Endothelial cell of umbilical vein (primary cell): ENCODE measurements around the gene SSX2IP. TPM values are rescaled to one million over a fixed set of nuclear protein-coding genes. Genes with fewer than 3 reads are reported as not detected.

Source experiments
- BruUV-seq: library from RNA; stranded (reverse); fragments of 400-500 nt; replicated peaks from 2 replicates; lab custom pipeline; 2021; lab: Mats Ljungman, UMichigan
- CTCF ChIA-PET: fragments of 300-600, 350-600 bp; sonication (Branson Sonifier 250); formaldehyde crosslinking; loops from one replicate; lab custom pipeline; 2021; ENCODE audit warnings: antibody characterized with exemption, inconsistent platforms; lab: Charles Lee
- POLR2A ChIA-PET: fragments of 300-600, 350-600 bp; sonication (Branson Sonifier 250); formaldehyde crosslinking; loops from one replicate; lab custom pipeline; 2021; ENCODE audit warnings: antibody characterized with exemption, inconsistent platforms; lab: Charles Lee
- DNase-seq: peaks from one replicate; pipeline ENCODE4 v3.0.0-alpha.2; 2011; ENCODE audit warnings: low read depth, low spot score
- FAIRE-seq: peaks from 2 replicates; lab custom pipeline; 2011; peaks lifted over from hg19 to GRCh38; lab: Jason Lieb, UNC
- H2AFZ ChIP-seq: 2 replicates; pipeline ENCODE4 v1.6.0; 2012; ENCODE audit warnings: low read depth, low read length, control low read depth, inconsistent platforms
- H3K27ac ChIP-seq: 2 replicates; pipeline ENCODE4 v1.5.1; 2011; ENCODE audit warnings: low read depth, mild to moderate bottlenecking, control low read depth, low read length, moderate library complexity; ENCODE audit not compliant: insufficient read depth
- H3K27me3 ChIP-seq, 2 experiments: 2 replicates each; pipeline versions ENCODE4 v1.6.0 to v1.6.1; 2011; ENCODE audit warnings: low read length in 2 of 2, mixed read lengths in 1 of 2; ENCODE audit not compliant: control insufficient read depth in 2 of 2, insufficient read depth in 2 of 2
- H3K36me3 ChIP-seq, 2 experiments: 2 replicates in 1 of 2; 3 replicates in 1 of 2; pipeline ENCODE4 v1.5.1; 2011; ENCODE audit warnings: low read length in 2 of 2, mild to moderate bottlenecking in 1 of 2, moderate library complexity in 1 of 2; ENCODE audit not compliant: control insufficient read depth in 2 of 2, insufficient read depth in 2 of 2; ENCODE audit errors: extremely low read depth in 1 of 2
- H3K4me1 ChIP-seq: 3 replicates; pipeline ENCODE4 v1.5.1; 2011; ENCODE audit warnings: mild to moderate bottlenecking, low read length; ENCODE audit not compliant: control insufficient read depth, insufficient read depth; ENCODE audit errors: extremely low read depth
- H3K4me2 ChIP-seq: 2 replicates; pipeline ENCODE4 v1.6.1; 2011; ENCODE audit warnings: low read length, control low read depth, mixed read lengths; ENCODE audit not compliant: insufficient read depth
- H3K4me3 ChIP-seq, 3 experiments: fragments of 200-600 bp in 1 of 3; sonication (generic), shearing (Covaris generic) in 1 of 3; replicated peaks in 1 of 3; 2 replicates each; pipeline ENCODE4 v1.5.1; 2011 to 2016; ENCODE audit warnings: control low read depth in 3 of 3, low read length in 3 of 3, mild to moderate bottlenecking in 2 of 3, inconsistent platforms in 1 of 3, low read depth in 1 of 3, moderate library complexity in 1 of 3; ENCODE audit not compliant: insufficient read depth in 1 of 3
- H3K79me2 ChIP-seq: 2 replicates; pipeline ENCODE4 v1.6.0; 2012; ENCODE audit warnings: low read length, inconsistent platforms; ENCODE audit not compliant: control insufficient read depth, insufficient read depth
- H3K9ac ChIP-seq: replicated peaks from 2 replicates; pipeline ENCODE3; 2011; ENCODE audit warnings: low read length, control low read depth; ENCODE audit not compliant: insufficient read depth; ENCODE audit errors: extremely low read depth
- H3K9me1 ChIP-seq: replicated peaks from 3 replicates; pipeline ENCODE4 v1.6.0; 2011; ENCODE audit warnings: mild to moderate bottlenecking, low read length; ENCODE audit not compliant: control insufficient read depth, insufficient read depth; ENCODE audit errors: extremely low read depth
- H3K9me3 ChIP-seq: replicated peaks from 2 replicates; pipeline ENCODE4 v1.5.1; 2012; ENCODE audit warnings: low read length, inconsistent platforms; ENCODE audit not compliant: control insufficient read depth, insufficient read depth
- H4K20me1 ChIP-seq: replicated peaks from 2 replicates; pipeline ENCODE3; 2011; ENCODE audit warnings: mild to moderate bottlenecking, low read length; ENCODE audit not compliant: control insufficient read depth, insufficient read depth; ENCODE audit errors: extremely low read depth
- EZH2 ChIP-seq: IDR thresholded peaks from 2 replicates; pipeline ENCODE4 v1.6.1; 2012; ENCODE audit warnings: borderline replicate concordance, low read depth, mild to moderate bottlenecking, moderate library complexity, low read length, inconsistent platforms; ENCODE audit not compliant: severe bottlenecking
- FOS ChIP-seq: IDR thresholded peaks from 2 replicates; pipeline ENCODE4 v1.6.1; 2011; ENCODE audit warnings: mild to moderate bottlenecking, low read length, moderate library complexity, borderline replicate concordance; ENCODE audit not compliant: insufficient read depth
- GATA2 ChIP-seq: IDR thresholded peaks from 2 replicates; pipeline ENCODE4 v1.7.0; 2011; ENCODE audit warnings: low read depth, mild to moderate bottlenecking, moderate library complexity, mixed read lengths, low read length; ENCODE audit not compliant: insufficient read length, insufficient read depth
- JUN ChIP-seq: IDR thresholded peaks from 2 replicates; pipeline ENCODE4 v1.6.1; 2011; ENCODE audit warnings: borderline replicate concordance, low read depth; ENCODE audit not compliant: insufficient read length, insufficient read depth
- MYC ChIP-seq: IDR thresholded peaks from one replicate; pipeline ENCODE4 v1.6.1; 2011; ENCODE audit warnings: mild to moderate bottlenecking, low read depth, low read length
- POLR2A ChIP-seq: IDR thresholded peaks from 2 replicates; pipeline ENCODE4 v1.6.1; 2012; ENCODE audit warnings: low read depth, mild to moderate bottlenecking, control low read depth, low read length
- POLR2AphosphoS5 ChIP-seq: IDR thresholded peaks from 2 replicates; pipeline ENCODE4 v1.6.1; 2012; ENCODE audit warnings: low read depth, mild to moderate bottlenecking, control low read depth, low read length, moderate library complexity; ENCODE audit not compliant: insufficient read depth
- dilution Hi-C: fragments of 300-500 bp; cut with MboI; formaldehyde crosslinking; loops from one replicate; pipeline ENCODE4 v1.15.0; 2019; ENCODE audit warnings: low sequenced_read_pairs; ENCODE audit not compliant: extremely low pct_ligation_motif_present
- intact Hi-C: fragments of 100-400 bp; cut with micrococcal nuclease; formaldehyde crosslinking; loops from one replicate; pipeline ENCODE4 v1.10.0; 2022
- polyA plus RNA-seq, 4 experiments: library from polyadenylated mRNA; depleted of rRNA in 3 of 4; stranded (reverse) in 3 of 4; unstranded in 1 of 4; fragments of >200 nt; gene quantifications; 2 replicates each; pipeline versions ENCODE4 v1.2.1 to v1.2.3, GENCODE V29; 2011 to 2012; ENCODE audit warnings: missing spikeins in 1 of 4
- total RNA-seq: library from RNA; stranded (reverse); gene quantifications from 2 replicates; pipeline ENCODE4 v1.2.3, GENCODE V29; 2021
- TF ChIP-seq, protein P1 (sequence below): IDR thresholded peaks from 2 replicates; pipeline ENCODE4 v1.6.1; 2011; ENCODE audit not compliant: insufficient read depth, insufficient read length
- TF ChIP-seq, protein P2 (sequence below), 2 donors: IDR thresholded peaks; 1 replicate in 1 of 2; 2 replicates in 1 of 2; pipeline ENCODE4 v1.5.1; 2011; ENCODE audit warnings: low read length in 2 of 2, mild to moderate bottlenecking in 2 of 2, moderate library complexity in 2 of 2, control low read depth in 1 of 2, inconsistent platforms in 1 of 2, low read depth in 1 of 2; ENCODE audit not compliant: insufficient read depth in 1 of 2; ENCODE audit errors: extremely low read depth in 1 of 2

The SSX2IP gene
- total and polyA plus RNA-seq, 2 donors (not counting 3 experiments of a cell fraction or from before 2014, with no cell fraction given): 0.77 to 8.4 TPM

GRCh38 chr1:84603223-84603622 is 87.0 kb downstream of the SSX2IP start:
- H3K9me1 ChIP-seq: no peaks in the 10 kb centered on the region
- H3K79me2 ChIP-seq: no peaks in the 10 kb centered on the region
- ChIA-PET CTCF (interaction anchor here (0.8 to 7.2 kb wide), 23 partner anchors 8 to 671 kb away, joined by 3 to 124 read pairs (median 7); partner anchors contain the start of genes CTBS, GNG5, PRKACB and SPATA1), POLR2A (interaction anchor here (1.9 to 2.5 kb wide), 2 partner anchors 30 to 97 kb away, joined by 11 to 19 read pairs; partner anchors contain the start of genes CTBS, GNG5 and SPATA1)
- H3K27me3 ChIP-seq: no peaks in the 10 kb centered on the region
- no peaks in the 10 kb centered on the region for H3K36me3 ChIP-seq
- DNase-seq (peak; percentile 90), FAIRE-seq (peak; percentile 8)
- intact Hi-C loops: no loop called here
- BruUV-seq: no TSS peak
- H4K20me1 ChIP-seq: no peaks in the 10 kb centered on the region
- H3K27ac ChIP-seq: peak overlapping the region; percentile 88
- H3K4me1 ChIP-seq: peaks cover 38% of the 10 kb centered on the region
- TF ChIP-seq MYC: no peak
- TF ChIP-seq JUN: peak; percentile 59
- peak overlapping the region in 2 of 3 experiments; percentile 11 to 46 for H3K4me3 ChIP-seq
- H3K4me2 ChIP-seq: peak overlapping the region; percentile 81
- peak overlapping the region; percentile 83 for H3K9ac ChIP-seq
- peak overlapping the region; percentile 39 for H2AFZ ChIP-seq
- dilution Hi-C loops: loop anchor here (25.0 kb wide), 1 partner anchor 166 kb away; no protein-coding TSS in a partner anchor
- peaks cover 2% of the 10 kb centered on the region for H3K9me3 ChIP-seq

DNA sequence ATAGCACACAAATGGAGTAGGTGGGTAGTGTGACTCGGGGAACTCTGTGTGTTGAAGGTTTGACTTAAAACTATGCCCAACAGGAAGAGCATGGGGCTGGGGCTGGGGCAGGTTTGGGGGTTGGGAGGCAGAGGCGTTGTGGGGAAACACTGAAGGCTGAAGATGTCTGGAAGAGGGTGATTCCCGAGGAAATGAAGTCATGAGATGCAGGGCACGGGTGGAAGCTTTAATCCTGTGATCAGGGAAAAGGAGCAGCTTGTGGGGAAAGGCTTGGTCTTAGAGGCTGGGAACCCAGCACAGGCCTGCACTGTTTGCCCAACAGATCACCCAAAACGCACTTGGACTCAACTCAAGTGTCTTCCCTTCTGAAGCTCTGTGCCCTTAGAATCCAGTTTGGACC is 89.5 kb downstream of the SSX2IP start:
- intact Hi-C loops (no loop called here), dilution Hi-C loops (loop anchor here (25.0 kb wide), 1 partner anchor 163 kb away; no protein-coding TSS in a partner anchor)
- TF ChIP-seq EZH2 (no peak), JUN (no peak), GATA2 (no peak), POLR2AphosphoS5 (no peak), MYC (no peak), FOS (no peak), POLR2A (no peak)
- TF ChIP-seq, protein P1, sequence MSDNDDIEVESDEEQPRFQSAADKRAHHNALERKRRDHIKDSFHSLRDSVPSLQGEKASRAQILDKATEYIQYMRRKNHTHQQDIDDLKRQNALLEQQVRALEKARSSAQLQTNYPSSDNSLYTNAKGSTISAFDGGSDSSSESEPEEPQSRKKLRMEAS: no peak
- TF ChIP-seq, protein P2, sequence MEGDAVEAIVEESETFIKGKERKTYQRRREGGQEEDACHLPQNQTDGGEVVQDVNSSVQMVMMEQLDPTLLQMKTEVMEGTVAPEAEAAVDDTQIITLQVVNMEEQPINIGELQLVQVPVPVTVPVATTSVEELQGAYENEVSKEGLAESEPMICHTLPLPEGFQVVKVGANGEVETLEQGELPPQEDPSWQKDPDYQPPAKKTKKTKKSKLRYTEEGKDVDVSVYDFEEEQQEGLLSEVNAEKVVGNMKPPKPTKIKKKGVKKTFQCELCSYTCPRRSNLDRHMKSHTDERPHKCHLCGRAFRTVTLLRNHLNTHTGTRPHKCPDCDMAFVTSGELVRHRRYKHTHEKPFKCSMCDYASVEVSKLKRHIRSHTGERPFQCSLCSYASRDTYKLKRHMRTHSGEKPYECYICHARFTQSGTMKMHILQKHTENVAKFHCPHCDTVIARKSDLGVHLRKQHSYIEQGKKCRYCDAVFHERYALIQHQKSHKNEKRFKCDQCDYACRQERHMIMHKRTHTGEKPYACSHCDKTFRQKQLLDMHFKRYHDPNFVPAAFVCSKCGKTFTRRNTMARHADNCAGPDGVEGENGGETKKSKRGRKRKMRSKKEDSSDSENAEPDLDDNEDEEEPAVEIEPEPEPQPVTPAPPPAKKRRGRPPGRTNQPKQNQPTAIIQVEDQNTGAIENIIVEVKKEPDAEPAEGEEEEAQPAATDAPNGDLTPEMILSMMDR (IDR thresholded peaks at IDR 0.05; ENCODE audit: extremely low read depth in 1 of 2, insufficient read depth in 1 of 2, low read depth in 1 of 2, low read length in 2 of 2): no peak
- H3K9me1 ChIP-seq: no peaks in the 10 kb centered on the region
- H3K79me2 ChIP-seq: no peaks in the 10 kb centered on the region
- ChIA-PET CTCF (interaction anchor here (1.2 to 2.5 kb wide), 6 partner anchors 11 to 459 kb away, joined by 3 to 7 read pairs (median 6); partner anchors contain the start of genes CTBS, GNG5 and SPATA1), POLR2A (interaction anchor here (0.5 to 2.9 kb wide), 2 partner anchors 25 to 27 kb away, joined by 4 to 8 read pairs; partner anchors contain the start of gene CTBS)
- H3K9ac ChIP-seq: no peak overlapping the region
- BruUV-seq: no TSS peak
- H3K4me1 ChIP-seq: peaks cover 38% of the 10 kb centered on the region
- FAIRE-seq: no peak
- no peak overlapping the region for H3K4me2 ChIP-seq
- peak overlapping the region; percentile 96 for H3K27ac ChIP-seq
- H3K36me3 ChIP-seq: no peaks in the 10 kb centered on the region
- peaks cover 2% of the 10 kb centered on the region for H3K9me3 ChIP-seq
- peak; percentile 61 for DNase-seq
- no peaks in the 10 kb centered on the region for H4K20me1 ChIP-seq
- H2AFZ ChIP-seq: peak overlapping the region; percentile 16
- no peaks in the 10 kb centered on the region for H3K27me3 ChIP-seq
- no peak overlapping the region for H3K4me3 ChIP-seq
